Measurements from ENCODE around the gene THOC6.

The THOC6 gene

DNA sequence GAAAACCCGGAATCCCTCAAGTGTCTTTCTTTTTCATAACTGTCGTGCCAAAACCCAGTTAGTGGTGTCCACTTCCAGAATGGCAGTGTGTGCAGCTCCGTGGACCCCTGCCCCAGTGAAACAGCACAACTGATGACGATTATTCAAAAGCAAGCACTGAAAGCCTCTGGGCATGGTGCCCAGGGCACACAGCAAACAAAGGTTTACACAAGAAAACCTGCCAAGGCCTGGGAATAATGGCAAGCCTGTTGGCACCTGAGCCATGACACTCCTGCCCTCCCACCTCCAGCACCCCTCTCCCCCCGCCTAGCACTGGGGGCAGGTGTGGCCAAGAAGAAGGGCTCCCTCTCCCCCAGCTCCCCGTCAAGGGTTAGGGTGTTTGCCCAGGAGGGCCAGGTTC is 46.4 kb upstream of the THOC6 start:
- no peak overlapping the region for H2BK15ac ChIP-seq (replicated peaks; ENCODE audit: low read depth)
- H4K8ac ChIP-seq (ENCODE audit: low read depth, low read length), result no peak overlapping the region
- H3K27me3 ChIP-seq (ENCODE audit: insufficient read depth, low read length, poor library complexity), result no peaks in the 10 kb centered on the region
- no peak overlapping the region for H3K18ac ChIP-seq (ENCODE audit: low read length)
- H3K4me3 ChIP-seq (ENCODE audit: low read length), result no peak overlapping the region
- no peak overlapping the region for H3K23ac ChIP-seq (ENCODE audit: low read length)
- peaks cover 11% of the 10 kb centered on the region for H3K79me1 ChIP-seq (ENCODE audit: low read length)
- no peak overlapping the region for H2BK120ac ChIP-seq (ENCODE audit: low read depth, low read length)
- no peak overlapping the region for H3K56ac ChIP-seq (ENCODE audit: low read length)
- no peak overlapping the region for H3K4me2 ChIP-seq (ENCODE audit: low read length)
- no peak overlapping the region for H2AK5ac ChIP-seq (ENCODE audit: low read length)
- H3K27ac ChIP-seq (ENCODE audit: low read depth, low read length), result no peak overlapping the region
- H3K4ac ChIP-seq (ENCODE audit: low read depth, low read length), result no peak overlapping the region
- no peak overlapping the region for H4K5ac ChIP-seq (ENCODE audit: low read length)
- DNase-seq, result no peak
- H3K4me1 ChIP-seq (ENCODE audit: control insufficient read depth, low read depth, low read length), result peaks cover 2% of the 10 kb centered on the region
- H3K36me3 ChIP-seq (ENCODE audit: control insufficient read depth, insufficient read depth, low read length), result peaks cover 8% of the 10 kb centered on the region
- peaks cover 11% of the 10 kb centered on the region for H3K79me2 ChIP-seq (ENCODE audit: control insufficient read depth, insufficient read depth, low read length)
- no peak overlapping the region for H2BK5ac ChIP-seq (ENCODE audit: low read length)
- no CpG with 5 or more reads among the region's 6 CpGs for WGBS (ENCODE audit: extremely low coverage, insufficient coverage, low lambda C conversion rate)
- no peak overlapping the region for H3K9ac ChIP-seq (ENCODE audit: low read length)

DNA sequence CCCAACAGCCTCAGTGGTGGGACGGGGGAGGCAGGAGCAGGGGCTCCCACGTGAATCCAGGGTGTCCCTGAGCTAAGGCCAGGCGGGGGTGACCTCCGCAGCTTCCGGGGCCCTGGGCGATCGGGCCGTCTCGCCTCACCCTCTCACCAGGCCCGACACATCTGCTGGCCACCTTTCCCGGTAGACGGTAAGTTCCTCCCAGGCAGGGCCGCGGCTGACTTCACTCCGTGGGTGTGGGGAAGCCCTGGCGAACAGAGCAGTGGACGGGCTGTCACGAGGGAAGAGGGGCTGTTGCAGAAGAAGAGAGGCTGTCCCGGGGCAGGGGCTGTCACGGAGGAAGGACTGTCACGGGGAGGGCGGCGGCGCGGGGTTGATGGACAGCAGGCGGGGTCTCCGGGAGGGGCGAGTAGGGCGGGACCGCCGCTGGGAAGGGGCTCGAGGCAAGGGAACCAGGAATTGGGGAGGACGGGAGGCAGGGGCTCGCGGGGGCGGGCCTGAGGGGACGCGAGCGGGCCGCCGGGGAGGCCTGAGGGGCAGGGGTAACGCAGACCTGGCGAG is 44.1 kb upstream of the THOC6 start:
- no peak overlapping the region for H2AK5ac ChIP-seq (ENCODE audit: low read length)
- no CpG with 5 or more reads among the region's 43 CpGs for WGBS (ENCODE audit: extremely low coverage, insufficient coverage, low lambda C conversion rate)
- peak overlapping the region; percentile 97 for H3K18ac ChIP-seq (ENCODE audit: low read length)
- H3K4ac ChIP-seq (ENCODE audit: low read depth, low read length), result peak overlapping the region; percentile 97
- H3K4me3 ChIP-seq (ENCODE audit: low read length), result peak overlapping the region; percentile 86
- H2BK15ac ChIP-seq (replicated peaks; ENCODE audit: low read depth), result no peak overlapping the region
- H3K4me2 ChIP-seq (ENCODE audit: low read length), result peak overlapping the region; percentile 97
- no peak for DNase-seq
- H3K4me1 ChIP-seq (ENCODE audit: control insufficient read depth, low read depth, low read length), result peaks cover 2% of the 10 kb centered on the region
- peaks cover 11% of the 10 kb centered on the region for H3K79me2 ChIP-seq (ENCODE audit: control insufficient read depth, insufficient read depth, low read length)
- H2BK5ac ChIP-seq (ENCODE audit: low read length), result peak overlapping the region; percentile 59
- H3K36me3 ChIP-seq (ENCODE audit: control insufficient read depth, insufficient read depth, low read length), result peaks cover 6% of the 10 kb centered on the region
- H3K27me3 ChIP-seq (ENCODE audit: insufficient read depth, low read length, poor library complexity), result no peaks in the 10 kb centered on the region
- H2BK120ac ChIP-seq (ENCODE audit: low read depth, low read length), result peak overlapping the region; percentile 37
- H4K8ac ChIP-seq (ENCODE audit: low read depth, low read length), result peak overlapping the region; percentile 83
- H3K23ac ChIP-seq (ENCODE audit: low read length), result peak overlapping the region; percentile 66
- peaks cover 11% of the 10 kb centered on the region for H3K79me1 ChIP-seq (ENCODE audit: low read length)
- peak overlapping the region; percentile 96 for H3K9ac ChIP-seq (ENCODE audit: low read length)
- H3K27ac ChIP-seq (ENCODE audit: low read depth, low read length), result peak overlapping the region; percentile 81
- H3K56ac ChIP-seq (ENCODE audit: low read length), result peak overlapping the region; percentile 97
- H4K5ac ChIP-seq (ENCODE audit: low read length), result no peak overlapping the region

DNA sequence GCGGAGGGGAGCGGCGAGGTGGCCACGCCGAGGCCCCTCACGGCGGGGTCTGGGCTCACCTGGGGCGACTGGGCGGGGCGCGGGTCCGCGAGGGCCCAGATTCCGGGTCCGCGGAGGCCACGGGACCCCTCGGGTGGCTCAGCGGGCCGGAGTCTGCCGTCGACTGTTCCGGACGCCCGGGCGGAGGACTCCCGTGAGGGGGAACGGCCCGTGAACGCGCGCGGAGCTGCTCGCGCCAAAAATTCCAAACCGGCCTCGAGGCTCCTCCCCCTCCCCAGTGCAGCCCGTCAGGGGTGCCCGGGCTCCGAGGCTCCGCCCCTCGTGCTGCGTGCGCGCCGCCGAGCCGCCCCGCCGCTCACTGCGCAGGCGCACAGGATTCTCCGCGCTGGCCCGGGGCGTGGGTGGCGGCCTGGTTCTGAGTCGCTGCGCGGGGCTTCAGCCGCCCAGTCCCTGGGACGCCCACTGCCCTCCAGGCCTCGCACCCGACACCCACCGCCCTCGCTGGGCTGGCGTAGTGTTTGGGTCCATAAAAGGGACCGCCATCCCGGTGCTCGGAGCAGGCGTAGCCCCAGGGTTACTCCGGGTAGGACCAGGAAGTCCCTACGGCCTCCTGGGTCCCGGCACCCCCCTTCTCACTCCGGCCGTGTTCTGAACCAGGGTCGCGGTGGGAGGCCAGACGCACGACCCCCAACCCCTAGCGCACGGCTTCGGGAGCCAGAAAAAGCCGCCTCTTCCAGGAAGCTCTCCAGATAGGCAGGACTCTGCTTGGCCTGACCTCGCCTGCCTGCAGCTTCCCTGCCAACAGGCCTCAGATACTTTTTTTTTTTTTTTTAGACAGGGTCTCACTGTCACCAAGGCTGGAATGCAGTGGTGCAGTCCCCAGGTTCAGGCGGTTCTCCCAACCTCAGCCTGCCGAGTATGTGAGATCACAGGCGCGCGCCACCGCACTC is 43.3 kb upstream of the THOC6 start, which contains the start of gene PKMYT1:
Gene PKMYT1 (minus strand): TSS at position 220 of the 950 bp plus-strand sequence. CDS start 789 bp downstream, outside the sequence.
- Histone ChIP-seq H3K4me3 (ENCODE audit: low read length) (peak within 1 kb of the TSS; percentile 86), H2BK5ac (ENCODE audit: low read length) (peak within 1 kb of the TSS; percentile 99), H3K4ac (ENCODE audit: low read depth, low read length) (peak within 1 kb of the TSS; percentile 97), H2BK15ac (replicated peaks; ENCODE audit: low read depth) (no peak within 1 kb of the TSS), H3K56ac (ENCODE audit: low read length) (peak within 1 kb of the TSS; percentile 99), H3K18ac (ENCODE audit: low read length) (peak within 1 kb of the TSS; percentile 97), H3K4me1 (ENCODE audit: control insufficient read depth, low read depth, low read length) (peaks cover 2% of the 10 kb centered on the region), H2BK120ac (ENCODE audit: low read depth, low read length) (peak within 1 kb of the TSS; percentile 37), H3K79me1 (ENCODE audit: low read length) (peaks cover 11% of the 10 kb centered on the region), H4K8ac (ENCODE audit: low read depth, low read length) (peak within 1 kb of the TSS; percentile 97), H2AK5ac (ENCODE audit: low read length) (peak within 1 kb of the TSS; percentile 36), H3K23ac (ENCODE audit: low read length) (peak within 1 kb of the TSS; percentile 97), H3K27ac (ENCODE audit: low read depth, low read length) (peak within 1 kb of the TSS; percentile 82), H3K27me3 (ENCODE audit: insufficient read depth, low read length, poor library complexity) (no peaks in the 10 kb centered on the region), H3K36me3 (ENCODE audit: control insufficient read depth, insufficient read depth, low read length) (peaks cover 6% of the 10 kb centered on the region), H3K79me2 (ENCODE audit: control insufficient read depth, insufficient read depth, low read length) (peaks cover 11% of the 10 kb centered on the region), H3K4me2 (ENCODE audit: low read length) (peak within 1 kb of the TSS; percentile 97), H4K5ac (ENCODE audit: low read length) (no peak within 1 kb of the TSS), H3K9ac (ENCODE audit: low read length) (peak within 1 kb of the TSS; percentile 97)
- no CpG with 5 or more reads among the region's 91 CpGs for WGBS (ENCODE audit: extremely low coverage, insufficient coverage, low lambda C conversion rate)
- DNase-seq, result peak; percentile 87

DNA sequence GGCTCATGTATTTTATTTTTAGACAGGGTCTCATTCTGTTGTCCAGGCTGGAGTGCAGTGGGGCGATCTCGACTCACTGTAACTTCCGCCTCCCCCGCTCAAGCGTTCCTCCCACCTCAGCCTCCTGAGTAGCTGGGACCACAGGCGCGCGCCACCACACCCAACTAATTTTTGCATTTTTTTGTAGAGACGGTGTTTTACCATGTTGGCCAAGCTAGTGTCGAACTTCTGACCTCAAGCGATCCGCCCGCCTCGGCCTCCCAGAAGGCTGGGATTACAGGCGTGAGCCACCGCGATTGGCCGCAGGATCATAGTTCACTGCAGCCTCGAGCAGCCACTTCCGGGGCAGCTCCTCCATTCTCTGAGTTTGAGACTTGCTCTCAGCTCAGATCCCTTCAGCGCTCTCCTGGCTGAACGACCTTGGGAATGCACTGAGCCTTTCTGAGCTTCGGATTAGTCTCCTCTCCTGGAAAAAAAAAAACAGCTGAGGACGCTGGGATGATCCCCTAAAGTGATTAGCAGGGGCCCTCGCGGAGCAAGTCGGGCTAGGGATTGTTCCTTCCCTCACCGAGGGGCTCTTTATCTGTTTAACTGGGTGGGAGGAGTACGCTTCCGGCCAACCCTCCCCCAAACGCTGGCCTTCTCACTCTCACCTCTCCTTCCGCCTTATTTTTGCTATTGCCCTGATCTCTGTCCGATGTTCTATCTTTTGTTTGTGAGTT is 42.5 kb upstream of the THOC6 start:
- Histone ChIP-seq H2BK15ac (replicated peaks; ENCODE audit: low read depth) (no peak overlapping the region), H3K36me3 (ENCODE audit: control insufficient read depth, insufficient read depth, low read length) (peaks cover 4% of the 10 kb centered on the region), H3K4me1 (ENCODE audit: control insufficient read depth, low read depth, low read length) (peaks cover 2% of the 10 kb centered on the region), H4K5ac (ENCODE audit: low read length) (no peak overlapping the region), H3K4me2 (ENCODE audit: low read length) (peak overlapping the region; percentile 3), H2BK5ac (ENCODE audit: low read length) (peak overlapping the region; percentile 40), H2BK120ac (ENCODE audit: low read depth, low read length) (no peak overlapping the region), H3K23ac (ENCODE audit: low read length) (peak overlapping the region; percentile 97), H3K4me3 (ENCODE audit: low read length) (no peak overlapping the region), H3K4ac (ENCODE audit: low read depth, low read length) (peak overlapping the region; percentile 96), H2AK5ac (ENCODE audit: low read length) (no peak overlapping the region), H3K79me1 (ENCODE audit: low read length) (peaks cover 11% of the 10 kb centered on the region), H3K56ac (ENCODE audit: low read length) (peak overlapping the region; percentile 99), H3K18ac (ENCODE audit: low read length) (peak overlapping the region; percentile 96), H4K8ac (ENCODE audit: low read depth, low read length) (no peak overlapping the region), H3K27me3 (ENCODE audit: insufficient read depth, low read length, poor library complexity) (no peaks in the 10 kb centered on the region), H3K27ac (ENCODE audit: low read depth, low read length) (peak overlapping the region; percentile 82), H3K9ac (ENCODE audit: low read length) (peak overlapping the region; percentile 97), H3K79me2 (ENCODE audit: control insufficient read depth, insufficient read depth, low read length) (peaks cover 11% of the 10 kb centered on the region)
- DNase-seq, result peak; percentile 88
- WGBS (ENCODE audit: extremely low coverage, insufficient coverage, low lambda C conversion rate), result no CpG with 5 or more reads among the region's 33 CpGs

DNA sequence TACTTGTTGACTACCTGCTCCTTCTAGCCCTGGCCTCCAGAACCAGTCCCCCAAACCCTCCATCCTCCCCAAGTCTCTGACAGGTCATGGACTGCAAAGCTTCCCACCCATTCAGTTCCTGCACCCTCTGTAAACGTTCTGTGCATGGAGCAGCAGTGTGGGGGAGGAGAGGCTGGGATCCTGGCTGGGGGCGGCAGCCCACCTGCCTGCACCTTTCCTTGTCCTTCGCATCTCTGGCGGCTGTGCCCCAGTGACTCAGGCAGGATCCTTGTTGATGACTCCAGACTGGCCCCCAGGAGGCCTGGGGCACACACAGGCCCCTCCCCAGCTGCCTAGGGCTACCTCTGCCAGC is 42.0 kb upstream of the THOC6 start:
- peak overlapping the region; percentile 40 for H2BK5ac ChIP-seq (ENCODE audit: low read length)
- peak overlapping the region; percentile 3 for H3K4me2 ChIP-seq (ENCODE audit: low read length)
- H4K8ac ChIP-seq (ENCODE audit: low read depth, low read length), result no peak overlapping the region
- no peaks in the 10 kb centered on the region for H3K27me3 ChIP-seq (ENCODE audit: insufficient read depth, low read length, poor library complexity)
- H2BK120ac ChIP-seq (ENCODE audit: low read depth, low read length), result no peak overlapping the region
- peaks cover 3% of the 10 kb centered on the region for H3K36me3 ChIP-seq (ENCODE audit: control insufficient read depth, insufficient read depth, low read length)
- no peak overlapping the region for H2AK5ac ChIP-seq (ENCODE audit: low read length)
- H3K23ac ChIP-seq (ENCODE audit: low read length), result no peak overlapping the region
- peak overlapping the region; percentile 97 for H3K9ac ChIP-seq (ENCODE audit: low read length)
- DNase-seq, result peak; percentile 69
- H3K79me2 ChIP-seq (ENCODE audit: control insufficient read depth, insufficient read depth, low read length), result peaks cover 11% of the 10 kb centered on the region
- no peak overlapping the region for H3K4me3 ChIP-seq (ENCODE audit: low read length)
- WGBS (ENCODE audit: extremely low coverage, insufficient coverage, low lambda C conversion rate), result no CpG with 5 or more reads among the region's 4 CpGs
- H3K27ac ChIP-seq (ENCODE audit: low read depth, low read length), result peak overlapping the region; percentile 82
- H3K4me1 ChIP-seq (ENCODE audit: control insufficient read depth, low read depth, low read length), result peaks cover 2% of the 10 kb centered on the region
- no peak overlapping the region for H4K5ac ChIP-seq (ENCODE audit: low read length)
- peaks cover 11% of the 10 kb centered on the region for H3K79me1 ChIP-seq (ENCODE audit: low read length)
- H3K18ac ChIP-seq (ENCODE audit: low read length), result peak overlapping the region; percentile 15
- no peak overlapping the region for H3K4ac ChIP-seq (ENCODE audit: low read depth, low read length)
- peak overlapping the region; percentile 99 for H3K56ac ChIP-seq (ENCODE audit: low read length)
- H2BK15ac ChIP-seq (replicated peaks; ENCODE audit: low read depth), result no peak overlapping the region

All from mesendoderm (in vitro differentiated cells).